Coronary artery (tissue), 2 donors: ENCODE results near the gene FUT9.
A peak's percentile ranks its signal among the peaks of the same experiment; 100 is the strongest.

ENCODE experiments used
- DNase-seq: peaks from one replicate; pipeline ENCODE4 v3.0.0-alpha.2; 2017; ENCODE audit warnings: low spot score
- H3K27ac ChIP-seq, 2 donors: fragments of 200-600 bp; sonication (generic); one replicate each; pipeline ENCODE4 v1.5.1; 2016 to 2019
- H3K4me3 ChIP-seq: fragments of 200-600 bp; sonication (generic); 2 replicates; pipeline ENCODE4 v1.5.1; 2016; ENCODE audit warnings: mild to moderate bottlenecking, moderate library complexity
- TF ChIP-seq, protein P1 (sequence below): fragments of 200-600 bp; sonication (generic); IDR thresholded peaks from one replicate; pipeline ENCODE4 v1.5.1; 2019; ENCODE audit warnings: antibody characterized with exemption

FUT9 gene

DNA sequence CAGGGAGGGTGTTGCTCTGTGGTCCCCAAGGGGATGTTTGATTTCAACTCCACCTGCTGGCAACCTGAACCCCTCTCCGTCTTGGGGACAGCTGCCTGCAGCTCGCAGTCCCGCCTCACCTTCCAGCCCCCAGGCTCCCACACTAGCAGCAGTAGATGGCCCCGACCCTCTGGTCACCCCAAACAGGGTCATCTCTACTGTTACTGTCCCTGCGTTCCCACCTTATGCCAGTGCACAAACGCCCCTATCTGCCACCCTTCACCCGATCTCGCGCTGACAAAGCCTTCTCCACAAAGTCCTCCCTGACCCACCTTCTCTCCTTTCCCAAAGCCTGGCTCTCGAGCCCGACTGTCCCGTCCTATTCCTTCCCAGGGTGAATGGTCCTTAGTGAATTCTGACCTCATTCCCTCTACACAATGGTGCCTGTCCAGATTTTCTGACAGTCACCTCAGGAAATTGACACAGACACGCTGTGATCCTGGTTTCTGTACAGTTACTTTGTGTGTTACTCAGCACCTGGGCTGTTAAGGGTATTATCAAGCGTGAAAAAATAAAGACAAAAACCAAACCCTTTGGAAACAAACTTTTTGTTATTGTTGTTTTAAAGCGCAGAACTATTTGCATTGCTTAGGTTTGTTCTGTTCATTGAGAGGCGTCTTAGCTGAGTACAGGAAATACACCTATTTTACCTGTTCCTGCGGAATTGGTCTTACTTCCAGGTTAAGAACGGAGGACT lies 728 bp downstream of the FUT9 start:
- TF ChIP-seq, protein P1, sequence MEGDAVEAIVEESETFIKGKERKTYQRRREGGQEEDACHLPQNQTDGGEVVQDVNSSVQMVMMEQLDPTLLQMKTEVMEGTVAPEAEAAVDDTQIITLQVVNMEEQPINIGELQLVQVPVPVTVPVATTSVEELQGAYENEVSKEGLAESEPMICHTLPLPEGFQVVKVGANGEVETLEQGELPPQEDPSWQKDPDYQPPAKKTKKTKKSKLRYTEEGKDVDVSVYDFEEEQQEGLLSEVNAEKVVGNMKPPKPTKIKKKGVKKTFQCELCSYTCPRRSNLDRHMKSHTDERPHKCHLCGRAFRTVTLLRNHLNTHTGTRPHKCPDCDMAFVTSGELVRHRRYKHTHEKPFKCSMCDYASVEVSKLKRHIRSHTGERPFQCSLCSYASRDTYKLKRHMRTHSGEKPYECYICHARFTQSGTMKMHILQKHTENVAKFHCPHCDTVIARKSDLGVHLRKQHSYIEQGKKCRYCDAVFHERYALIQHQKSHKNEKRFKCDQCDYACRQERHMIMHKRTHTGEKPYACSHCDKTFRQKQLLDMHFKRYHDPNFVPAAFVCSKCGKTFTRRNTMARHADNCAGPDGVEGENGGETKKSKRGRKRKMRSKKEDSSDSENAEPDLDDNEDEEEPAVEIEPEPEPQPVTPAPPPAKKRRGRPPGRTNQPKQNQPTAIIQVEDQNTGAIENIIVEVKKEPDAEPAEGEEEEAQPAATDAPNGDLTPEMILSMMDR: no peak
- no peak overlapping the region for H3K27ac ChIP-seq
- H3K4me3 ChIP-seq: peak overlapping the region; percentile 40
- no peak for DNase-seq

DNA sequence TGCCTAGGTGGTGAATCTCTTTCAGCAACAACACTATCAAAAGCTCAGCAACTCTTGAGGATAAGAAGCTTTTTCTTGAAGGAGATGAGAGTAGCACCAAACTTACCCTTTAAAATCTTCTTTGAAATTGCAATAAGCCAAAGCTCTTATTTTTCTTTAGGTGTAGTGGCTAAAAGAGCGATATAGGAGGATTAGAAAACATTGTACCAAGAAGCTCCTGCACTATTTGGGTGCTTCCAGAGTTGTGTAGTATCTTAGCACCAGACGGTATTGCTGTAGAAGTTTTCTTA lies 1.2 kb downstream of the FUT9 start:
- no peak for DNase-seq
- no peak overlapping the region for H3K27ac ChIP-seq
- H3K4me3 ChIP-seq: no peak overlapping the region
- TF ChIP-seq, protein P1: no peak

DNA sequence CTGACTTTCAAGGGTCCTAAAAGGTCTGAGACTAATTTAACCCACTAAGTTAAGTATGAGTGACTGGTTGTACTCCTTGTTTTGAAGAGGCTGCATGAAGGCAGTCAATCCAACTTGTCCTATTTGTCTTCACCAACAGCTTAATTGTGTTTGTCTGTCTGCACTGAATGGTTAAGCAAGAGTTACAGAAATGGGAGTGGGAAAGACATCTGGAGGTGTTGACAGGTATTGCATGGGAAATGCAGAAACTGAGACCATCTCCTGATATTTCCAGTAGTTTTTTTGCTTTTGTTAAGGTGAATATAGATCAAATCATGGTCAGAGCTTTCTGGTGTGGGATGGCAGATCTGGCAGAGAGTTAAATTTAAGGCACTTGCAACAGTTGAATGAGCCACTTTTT lies 6.5 kb downstream of the FUT9 start:
- H3K4me3 ChIP-seq: no peak overlapping the region
- no peak for DNase-seq
- no peak overlapping the region for H3K27ac ChIP-seq
- TF ChIP-seq, protein P1: no peak

DNA sequence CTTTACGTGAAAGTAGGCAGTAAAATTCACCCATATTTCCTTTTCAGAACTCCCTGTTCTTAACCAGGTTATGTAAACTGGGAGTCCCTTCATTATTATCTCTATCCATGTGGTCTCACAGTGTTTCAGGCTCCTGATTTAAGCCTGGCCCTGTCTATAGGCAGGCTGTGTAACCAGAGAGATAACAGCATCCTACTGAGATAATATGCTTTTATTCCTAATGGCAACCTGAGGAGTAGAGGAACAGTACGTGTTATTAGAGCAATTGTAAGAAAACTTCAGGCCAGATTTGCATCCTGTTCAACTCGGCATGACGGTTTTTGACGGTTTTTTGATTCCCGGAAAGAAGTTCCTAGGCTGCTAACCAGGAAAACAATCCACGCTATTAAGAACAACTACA lies 16.9 kb downstream of the FUT9 start:
- Histone ChIP-seq H3K4me3 (no peak overlapping the region), H3K27ac (no peak overlapping the region)
- no peak for DNase-seq
- TF ChIP-seq, protein P1: no peak

DNA sequence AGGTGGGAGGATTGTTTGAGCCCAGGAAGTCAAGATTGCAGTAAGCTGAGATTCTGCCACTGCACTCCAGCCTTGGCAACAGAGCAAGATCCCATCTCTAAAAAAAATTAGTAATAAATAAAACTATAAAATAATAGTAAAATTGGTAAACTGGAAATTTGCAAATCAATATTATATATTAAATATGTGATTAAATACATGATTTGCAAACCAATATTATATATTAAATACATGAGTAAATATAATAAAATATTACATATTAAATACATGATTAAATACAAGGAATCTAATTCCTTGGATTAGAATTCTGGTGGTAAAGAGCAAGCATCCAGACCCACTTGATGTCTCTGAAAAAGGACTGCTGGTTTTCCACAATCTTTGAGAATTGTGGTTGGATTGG lies 35.8 kb downstream of the FUT9 start:
- TF ChIP-seq, protein P1: no peak
- no peak for DNase-seq
- Histone ChIP-seq H3K4me3 (no peak overlapping the region), H3K27ac (no peak overlapping the region)

DNA sequence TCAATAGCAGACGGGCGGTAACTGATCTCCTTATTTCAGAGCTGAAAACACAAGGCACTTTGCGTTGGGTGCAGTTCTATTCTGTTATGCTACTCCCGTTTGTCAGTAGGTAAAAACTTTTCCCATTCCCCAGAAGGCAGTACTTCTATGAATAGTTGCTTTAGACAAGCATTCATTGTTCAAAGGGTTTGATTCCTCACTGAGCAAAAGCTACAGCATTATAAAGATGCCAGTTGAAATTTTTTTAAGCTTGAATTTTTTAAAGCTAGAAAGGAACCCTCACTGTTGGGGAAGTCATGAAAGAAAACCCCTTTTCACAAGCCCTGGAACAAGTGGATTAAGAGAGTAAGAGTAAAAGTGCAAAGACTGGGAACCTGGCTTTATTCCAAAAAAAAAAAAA lies 42.3 kb downstream of the FUT9 start:
- Histone ChIP-seq H3K4me3 (no peak overlapping the region), H3K27ac (no peak overlapping the region)
- TF ChIP-seq, protein P1: no peak
- no peak for DNase-seq

DNA sequence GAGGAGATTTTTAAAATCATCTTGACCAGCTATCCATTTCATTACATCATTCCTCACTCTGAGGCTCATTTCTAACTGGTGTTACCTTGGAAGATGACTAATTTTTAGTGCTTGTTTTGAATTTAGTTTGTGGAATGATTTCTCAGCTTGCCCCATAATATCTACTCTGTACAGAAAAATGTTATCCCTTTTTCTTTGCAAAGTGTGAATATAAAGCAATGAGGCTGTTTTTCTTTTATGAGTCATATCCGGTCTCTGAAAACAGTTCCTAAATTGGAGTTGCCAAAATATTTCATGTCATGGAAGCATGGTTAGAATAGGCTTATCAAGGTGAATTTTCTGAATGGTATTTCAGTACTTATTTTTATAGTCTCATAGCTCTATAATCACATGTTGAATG lies 43.8 kb downstream of the FUT9 start:
- no peak for DNase-seq
- no peak overlapping the region for H3K27ac ChIP-seq
- TF ChIP-seq, protein P1: no peak
- no peak overlapping the region for H3K4me3 ChIP-seq
